ENCODE measurements around the gene GPR156. TPM values are rescaled to one million over a fixed set of nuclear protein-coding genes. Genes with fewer than 3 reads are reported as not detected.
A peak's percentile ranks its signal among the peaks of the same experiment; 100 is the strongest.

GPR156 gene
- total and polyA plus RNA-seq, 2 of the 4 experiments (the other 2 are of a cell fraction), result 0.09 to 0.18 TPM

- H3K79me1 ChIP-seq (ENCODE audit: low read depth in 1 of 2, low read length in 2 of 2), result no peaks in the 10 kb centered on the region
- H2BK15ac ChIP-seq (ENCODE audit: low read depth, low read length), result peak overlapping the region; percentile 70; the same call in 1 of the 3 replicates
- no peak overlapping the region for H3K27ac ChIP-seq (ENCODE audit: insufficient read depth, low read length)
- H3K4me2 ChIP-seq (ENCODE audit: low read depth, low read length), result no peak overlapping the region
- intact Hi-C loops (cut with micrococcal nuclease) (no loop called here), in situ Hi-C loops (cut with MboI; ENCODE audit: low sequenced_read_pairs) (no loop called here), dilution Hi-C loops (cut with HindIII; ENCODE audit: low sequenced_read_pairs, unreplicated experiment) (no loop called here)
- no peak overlapping the region for H2AFZ ChIP-seq (replicated peaks; ENCODE audit: low read length, poor library complexity)
- no peak for ATAC-seq (ENCODE audit: low read depth)
- H3K4ac ChIP-seq (ENCODE audit: low read depth, low read length), result peak overlapping the region; percentile 34; the same call in 1 of the 2 replicates
- H4K20me1 ChIP-seq (ENCODE audit: insufficient read depth, low read length), result no peaks in the 10 kb centered on the region
- TF ChIP-seq RCOR1 (IDR thresholded peaks at IDR 0.05; ENCODE audit: insufficient replicate concordance, low read length) (no peak), BHLHE40 (IDR thresholded peaks at IDR 0.05; ENCODE audit: low read depth, low read length) (no peak), MAZ (IDR thresholded peaks at IDR 0.05; ENCODE audit: borderline replicate concordance, low read depth, low read length) (no peak), RAD21 (IDR thresholded peaks at IDR 0.05; ENCODE audit: low read length) (no peak), CTCF (conservative IDR thresholded peaks at IDR 0.05; ENCODE audit: low read depth, low read length) (no peak), SMC3 (IDR thresholded peaks at IDR 0.05; ENCODE audit: low read depth, low read length) (no peak), FOS (IDR thresholded peaks at IDR 0.05; ENCODE audit: low read depth, low read length) (no peak), RFX5 (IDR thresholded peaks at IDR 0.05; ENCODE audit: low read depth, low read length) (no peak), NFE2L2 (IDR thresholded peaks at IDR 0.05; ENCODE audit: low read depth, low read length) (no peak), CEBPB (IDR thresholded peaks at IDR 0.05; ENCODE audit: low read depth, low read length) (no peak), POLR2A (IDR thresholded peaks at IDR 0.05; ENCODE audit: low read depth, low read length) (no peak), MAFK (IDR thresholded peaks at IDR 0.05; ENCODE audit: low read depth, low read length) (no peak)
- no peak for DNase-seq
- H2BK120ac ChIP-seq (ENCODE audit: low read depth, low read length), result peak overlapping the region; percentile 84
- no peak overlapping the region for H4K8ac ChIP-seq (ENCODE audit: low read depth in 2 of 2, low read length in 2 of 2)
- no peak overlapping the region for H2AK9ac ChIP-seq (replicated peaks; ENCODE audit: low read depth, low read length, poor library complexity)
- no peak overlapping the region for H2BK5ac ChIP-seq (ENCODE audit: low read depth, low read length, poor library complexity, severe bottlenecking)
- H2AK5ac ChIP-seq (ENCODE audit: low read depth, low read length), result peak overlapping the region; percentile 61; the same call in 1 of the 2 replicates
- no peaks in the 10 kb centered on the region for H3K9me3 ChIP-seq (ENCODE audit: control insufficient read depth, insufficient read depth, low read length)
- peak overlapping the region; percentile 63 for H4K91ac ChIP-seq (ENCODE audit: insufficient read depth, low read depth, low read length)
- H3K4me1 ChIP-seq (ENCODE audit: control insufficient read depth, insufficient read depth, low read length), result peaks cover 20% of the 10 kb centered on the region
- peak overlapping the region; percentile 48; the same call in 1 of the 2 replicates for H3K14ac ChIP-seq (replicated peaks; ENCODE audit: low read depth, low read length)
- BruUV-seq (replicated peaks), result no TSS peak
- POLR2A ChIA-PET (ENCODE audit: unreplicated experiment), result no interaction called here
- no peak overlapping the region for H3K4me3 ChIP-seq (ENCODE audit: insufficient read depth, low read depth, low read length)
- 100% methylated on average over 2 of the region's 4 CpGs; no CpG with 5 or more reads in 1 of the 2 experiments for WGBS, 2 experiments (ENCODE audit: extremely low coverage in 2 of 2, insufficient read length in 1 of 2)
- peak overlapping the region; percentile 49; the same call in 1 of the 2 replicates for H2BK20ac ChIP-seq (ENCODE audit: low read depth, low read length)
- no peaks in the 10 kb centered on the region for H3K36me3 ChIP-seq (ENCODE audit: control insufficient read depth, insufficient read depth, low read length)
- H4K5ac ChIP-seq (ENCODE audit: low read depth, low read length), result peak overlapping the region; percentile 40; the same call in 1 of the 2 replicates
- peaks cover 5% of the 10 kb centered on the region for H3K9me1 ChIP-seq (ENCODE audit: insufficient read depth, low read length)
- H3K9ac ChIP-seq (ENCODE audit: low read depth, low read length), result no peak overlapping the region
- H3K27me3 ChIP-seq (ENCODE audit: control insufficient read depth, insufficient read depth, low read length), result no peaks in the 10 kb centered on the region
- CTCF ChIA-PET, result no interaction called here
- peak overlapping the region; percentile 75 for H3K18ac ChIP-seq (ENCODE audit: low read depth, low read length)
- no peak overlapping the region for H3K56ac ChIP-seq (ENCODE audit: extremely low read depth, insufficient read depth, low read length)
- no peak overlapping the region for H3K23ac ChIP-seq (ENCODE audit: low read depth, low read length)
Observed at GRCh38 chr3:120163026-120163425, 122.0 kb downstream of the GPR156 start.
